ENCODE data around the gene WIF1.

DNA sequence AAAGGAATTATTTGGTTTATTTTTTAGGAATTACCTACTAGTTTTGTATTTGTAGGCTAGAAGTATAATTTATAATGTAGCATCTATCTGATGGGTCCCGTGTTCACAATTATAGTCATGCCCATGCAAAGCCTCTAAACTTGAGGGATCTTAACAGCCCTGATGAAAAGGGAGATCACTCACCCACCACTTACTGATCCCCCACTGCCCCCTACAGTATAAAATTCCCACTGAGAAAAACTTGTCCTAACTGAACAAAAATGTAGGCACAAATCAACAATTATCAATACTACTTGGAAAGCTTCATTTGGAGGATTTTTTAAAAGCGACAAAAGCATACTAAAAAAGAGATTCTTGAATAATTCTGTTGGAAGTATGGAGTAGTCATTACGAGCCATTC, 21.0 kb downstream of the WIF1 start:
- TF ChIP-seq, protein P1, sequence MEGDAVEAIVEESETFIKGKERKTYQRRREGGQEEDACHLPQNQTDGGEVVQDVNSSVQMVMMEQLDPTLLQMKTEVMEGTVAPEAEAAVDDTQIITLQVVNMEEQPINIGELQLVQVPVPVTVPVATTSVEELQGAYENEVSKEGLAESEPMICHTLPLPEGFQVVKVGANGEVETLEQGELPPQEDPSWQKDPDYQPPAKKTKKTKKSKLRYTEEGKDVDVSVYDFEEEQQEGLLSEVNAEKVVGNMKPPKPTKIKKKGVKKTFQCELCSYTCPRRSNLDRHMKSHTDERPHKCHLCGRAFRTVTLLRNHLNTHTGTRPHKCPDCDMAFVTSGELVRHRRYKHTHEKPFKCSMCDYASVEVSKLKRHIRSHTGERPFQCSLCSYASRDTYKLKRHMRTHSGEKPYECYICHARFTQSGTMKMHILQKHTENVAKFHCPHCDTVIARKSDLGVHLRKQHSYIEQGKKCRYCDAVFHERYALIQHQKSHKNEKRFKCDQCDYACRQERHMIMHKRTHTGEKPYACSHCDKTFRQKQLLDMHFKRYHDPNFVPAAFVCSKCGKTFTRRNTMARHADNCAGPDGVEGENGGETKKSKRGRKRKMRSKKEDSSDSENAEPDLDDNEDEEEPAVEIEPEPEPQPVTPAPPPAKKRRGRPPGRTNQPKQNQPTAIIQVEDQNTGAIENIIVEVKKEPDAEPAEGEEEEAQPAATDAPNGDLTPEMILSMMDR (conservative IDR thresholded peaks at IDR 0.05; ENCODE audit: low read depth, low read length), result peak; percentile 77
- TF ChIP-seq EZH2phosphoT487 (IDR thresholded peaks at IDR 0.05; ENCODE audit: borderline replicate concordance, low read length), result no peak
